HG03066 (cell line): ENCODE data around the gene LMF2.
A peak's percentile ranks its signal among the peaks of the same experiment; 100 is the strongest.
"Not testable (repeated sequence)": the region's sequence is repeated elsewhere in the genome, so short reads cannot be mapped to it uniquely, and the experiment has no call there.

Experiments used
- ATAC-seq: cut with Tn5 transposase; IDR thresholded peaks from one replicate; pipeline ENCODE4 v1.9.1; 2021; ENCODE audit warnings: low read depth; ENCODE audit not compliant: unreplicated experiment

Gene LMF2

DNA sequence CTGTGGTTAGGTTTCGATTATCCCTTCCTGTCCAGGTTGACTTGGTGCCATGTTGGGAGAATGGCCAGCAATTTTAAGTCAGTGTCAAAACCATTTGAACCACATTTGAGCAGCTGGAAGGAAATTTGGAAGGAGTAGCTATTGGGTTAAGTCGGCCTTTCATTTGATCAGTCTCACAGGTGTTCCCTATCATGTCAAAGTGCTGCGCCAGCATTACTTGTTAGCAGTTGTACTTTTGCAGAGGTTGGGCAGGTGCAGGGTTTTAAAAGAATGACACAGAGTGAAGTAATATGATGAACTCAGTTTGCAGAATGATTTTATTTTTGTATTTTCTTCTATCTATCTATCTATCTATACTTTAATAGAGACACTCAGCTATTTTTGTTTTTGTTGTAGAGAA, 28.7 kb upstream of the LMF2 start:
- no peak for ATAC-seq

DNA sequence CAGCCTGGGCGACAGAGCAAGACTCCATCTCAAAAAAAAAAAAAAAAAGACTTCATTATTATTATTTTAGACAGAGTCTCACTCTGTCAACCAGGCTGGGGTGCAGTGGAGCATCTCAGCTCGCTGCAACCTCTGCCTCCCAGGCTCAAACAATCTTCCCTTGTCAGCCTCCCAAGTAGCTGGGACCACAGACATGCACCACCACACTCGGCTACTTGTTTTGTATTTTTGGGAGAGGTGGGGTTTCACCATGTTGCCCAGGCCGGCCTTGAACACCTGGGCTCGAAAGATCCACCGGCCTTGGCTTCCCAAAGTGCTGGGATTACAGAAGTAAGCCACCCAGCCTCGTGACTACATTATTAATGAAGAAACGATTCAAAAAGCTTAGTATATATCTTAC, 27.6 kb upstream of the LMF2 start:
- ATAC-seq: no peak

DNA sequence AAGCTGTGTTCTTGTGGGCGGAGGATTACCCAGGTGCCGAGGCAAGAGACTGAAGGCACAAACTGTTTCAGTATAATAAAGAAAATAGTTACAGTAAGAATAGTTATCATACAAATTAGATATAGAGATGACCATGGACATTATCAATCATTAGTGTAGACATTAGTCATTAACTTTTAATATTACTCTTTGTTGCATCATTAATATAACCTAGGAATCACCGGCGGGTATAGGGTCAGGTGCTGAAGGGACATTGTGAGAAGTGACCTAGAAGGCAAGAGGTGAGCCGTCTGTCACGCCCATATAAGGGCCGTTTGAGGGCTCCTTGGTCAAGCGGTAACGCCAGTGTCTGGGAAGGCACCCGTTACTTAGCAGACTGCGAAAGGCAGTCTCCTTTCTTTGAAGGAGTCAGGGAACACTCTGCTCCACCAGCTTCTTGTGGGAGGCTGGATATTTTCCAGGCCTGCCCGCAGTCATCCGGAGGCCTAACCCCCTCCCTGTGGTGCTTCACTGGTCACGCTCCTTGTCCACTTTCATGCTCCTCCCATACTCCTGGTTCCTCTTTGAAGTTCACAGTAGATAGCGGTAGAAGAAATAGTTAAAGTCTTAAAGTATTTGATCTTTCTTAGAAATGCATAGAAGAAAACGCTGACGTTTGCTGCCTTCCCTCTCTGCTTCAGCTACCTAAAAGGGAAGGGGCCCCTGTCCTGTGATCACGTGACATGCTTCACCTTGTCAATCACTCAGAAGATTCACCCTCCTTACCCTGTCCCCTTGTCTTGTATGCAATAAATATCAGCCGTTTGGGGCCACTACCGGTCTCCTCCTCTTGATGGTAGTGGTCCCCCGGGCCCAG, 26.6 kb upstream of the LMF2 start:
- ATAC-seq: not testable (repeated sequence)

DNA sequence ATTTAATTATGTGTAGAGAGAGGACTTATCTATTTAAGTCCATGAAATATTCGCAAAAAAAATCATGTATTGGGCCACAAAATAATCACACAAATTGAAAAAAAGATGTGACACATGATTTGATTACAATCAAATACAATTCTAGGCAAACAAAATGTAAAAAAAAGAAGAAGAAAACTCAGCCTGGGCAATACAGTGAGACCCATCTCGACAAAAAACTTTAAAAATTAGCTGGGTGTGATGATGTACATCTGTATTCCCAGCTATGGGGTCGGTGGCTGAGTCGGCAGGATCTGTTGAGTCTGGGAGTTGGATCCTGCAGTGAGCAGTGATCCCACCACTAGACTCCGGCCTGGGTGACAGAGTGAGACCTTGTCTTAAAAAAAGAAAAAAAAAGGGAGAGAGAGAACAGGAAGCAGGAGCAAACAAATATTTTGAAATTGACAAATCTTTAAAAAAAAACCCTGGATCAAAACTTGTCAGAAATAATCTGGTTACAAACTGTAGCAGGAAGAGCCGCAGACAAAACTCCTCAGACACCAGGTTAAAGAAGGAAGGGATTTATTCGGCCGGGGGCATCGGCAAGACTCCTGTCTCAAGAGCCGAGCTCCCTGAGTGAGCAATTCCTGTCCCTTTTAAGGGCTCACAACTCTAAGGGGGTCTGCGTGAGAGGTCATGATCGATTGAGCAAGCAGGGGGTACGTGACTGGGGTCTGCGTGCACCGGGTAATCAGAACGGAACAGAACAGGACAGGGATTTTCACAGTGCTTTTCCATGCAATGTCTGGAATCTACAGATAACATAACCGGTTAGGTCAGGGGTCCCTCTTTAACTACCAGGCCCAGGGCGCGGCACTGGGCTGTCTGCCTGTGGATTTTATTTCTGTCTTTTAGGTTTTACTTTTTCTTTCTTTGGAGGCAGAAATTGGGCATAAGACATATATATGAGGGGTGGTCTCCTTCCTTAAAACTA, 25.6 kb upstream of the LMF2 start:
- ATAC-seq: no peak

DNA sequence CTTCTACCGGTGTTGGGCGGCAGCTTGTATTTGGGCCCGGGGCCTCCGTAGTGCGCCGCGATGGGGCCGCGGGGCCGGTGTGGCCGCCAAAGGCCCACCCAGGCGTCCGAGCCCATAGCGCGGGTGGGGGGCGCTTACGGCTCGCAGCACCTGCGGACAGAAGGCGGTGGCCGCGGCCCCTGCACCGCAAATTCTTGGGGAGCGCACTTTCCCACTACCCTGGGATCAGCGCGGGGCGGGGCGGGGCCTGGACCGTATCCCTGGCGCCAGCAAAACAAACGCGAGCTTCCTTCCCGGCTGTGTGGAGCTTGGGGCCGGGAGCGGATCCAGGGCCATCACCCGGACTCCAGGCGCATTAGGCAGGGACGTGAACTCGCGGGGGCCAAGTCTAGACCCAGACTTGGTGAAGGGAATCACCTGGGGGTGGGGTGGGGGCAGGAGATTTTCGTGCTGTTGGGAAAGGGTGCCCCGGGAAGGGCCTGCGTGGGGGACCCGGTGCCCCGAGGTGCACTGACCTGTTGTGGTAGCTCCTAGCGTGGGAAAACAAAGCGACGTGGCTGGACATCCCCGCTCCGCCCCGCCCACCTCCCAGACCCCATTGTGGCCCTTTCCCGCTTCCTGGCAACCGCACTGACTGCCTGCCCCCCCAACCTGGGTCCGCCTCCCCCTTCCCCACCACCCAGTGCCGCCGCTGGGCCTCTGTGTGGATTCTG, 24.6 kb upstream of the LMF2 start:
- ATAC-seq: no peak

DNA sequence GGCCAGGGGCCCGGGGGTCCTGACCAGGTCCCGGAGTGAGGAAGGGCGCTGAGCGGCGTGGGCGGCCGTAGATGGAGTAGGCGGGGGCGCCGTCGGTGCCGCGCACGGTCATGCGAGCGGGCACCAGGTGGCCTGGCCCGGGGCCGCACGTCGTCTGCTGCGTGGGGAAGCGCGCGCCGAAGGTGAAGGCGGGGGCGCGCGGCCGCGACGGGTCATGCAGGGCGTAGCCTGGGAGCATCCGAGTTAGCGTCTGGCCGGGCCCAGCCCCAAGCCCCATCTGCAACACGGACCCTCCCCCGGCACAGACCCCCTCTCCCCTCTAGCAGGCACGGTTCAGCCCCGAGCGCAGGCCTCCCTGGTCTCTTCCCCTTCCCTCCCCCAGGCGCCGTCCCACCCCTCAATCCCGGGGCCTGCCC, 24.1 kb upstream of the LMF2 start:
- ATAC-seq: no peak

DNA sequence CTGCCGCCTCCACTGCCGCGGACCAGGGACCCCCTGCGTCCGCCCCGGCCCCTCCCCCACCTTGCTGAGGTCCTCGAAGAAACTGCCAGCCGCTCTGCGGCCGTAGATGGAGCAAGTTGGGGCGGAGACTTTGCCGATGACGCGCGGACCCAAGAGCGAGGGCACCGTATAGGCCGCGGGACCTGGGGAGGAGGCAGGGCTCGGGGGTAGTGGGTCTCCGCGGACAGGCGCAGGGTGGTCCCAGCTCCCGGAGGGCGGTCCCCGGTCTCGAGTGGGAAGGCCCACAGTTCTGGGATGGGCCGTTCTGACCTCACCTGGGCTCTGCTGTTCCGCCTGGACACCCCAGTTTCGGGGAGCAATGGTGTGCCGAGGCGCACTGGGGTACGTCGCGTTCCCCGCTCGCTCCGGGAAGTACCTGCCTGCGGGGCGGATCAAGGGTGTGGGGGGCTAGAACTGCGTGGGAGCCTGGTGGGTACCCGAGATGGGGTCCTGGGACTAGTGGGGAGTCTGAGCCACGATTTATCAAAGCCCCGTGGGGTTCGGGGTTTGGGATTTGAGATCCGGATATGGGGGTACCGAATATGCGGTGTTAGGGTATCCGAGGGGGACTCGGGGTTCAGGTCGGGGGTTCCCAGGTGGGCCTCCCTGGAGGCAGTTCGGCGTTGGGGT, 23.5 kb upstream of the LMF2 start:
- ATAC-seq: no peak

DNA sequence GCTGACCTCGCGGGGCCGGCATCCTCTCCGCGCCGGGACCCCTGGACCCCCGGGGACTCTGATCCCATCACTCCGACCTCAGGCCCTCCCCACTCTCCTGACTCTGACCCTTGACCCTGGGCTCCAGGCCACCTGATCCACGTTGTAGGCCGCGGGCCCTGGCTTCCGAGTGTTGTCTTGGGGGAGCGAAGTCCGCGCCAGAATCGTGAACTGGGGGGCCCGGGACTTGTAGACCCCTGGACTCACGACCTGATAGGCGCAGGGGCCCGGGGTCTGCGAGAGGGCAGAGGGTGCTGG, 23.0 kb upstream of the LMF2 start:
- no peak for ATAC-seq

DNA sequence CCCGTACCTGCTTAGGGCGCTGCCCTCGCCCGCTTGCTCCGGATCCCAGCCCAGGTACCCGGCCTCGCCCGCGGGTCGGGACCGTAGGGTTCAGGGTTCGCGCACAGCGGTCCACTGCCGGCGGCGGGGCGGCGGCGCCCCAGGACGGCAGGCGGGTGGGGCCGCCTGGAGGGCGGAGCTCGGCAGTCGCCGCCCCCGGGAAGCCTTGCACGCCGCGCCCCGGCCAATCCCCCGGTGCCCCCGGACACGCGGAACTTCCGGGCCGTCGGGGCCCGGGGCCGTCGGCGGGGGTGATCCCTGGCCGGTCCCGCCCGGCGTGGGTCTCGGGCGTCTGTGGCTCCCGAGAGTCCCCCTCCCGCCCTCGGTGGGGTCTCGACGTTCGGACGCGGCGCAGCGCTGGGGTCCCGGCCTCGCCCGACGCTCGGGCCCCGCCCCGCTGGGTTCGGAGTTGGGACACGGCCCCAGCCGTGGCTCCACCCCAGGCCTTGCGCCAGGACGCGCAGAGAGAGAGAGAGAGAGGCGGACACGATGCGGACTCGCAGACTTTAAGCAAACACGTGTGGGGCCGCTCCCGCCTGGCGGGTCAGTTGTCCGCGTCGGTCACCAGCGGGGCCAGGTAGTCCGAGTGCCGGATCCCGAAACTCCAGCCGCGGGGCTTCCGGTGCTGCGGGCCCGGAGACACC, 22.5 kb upstream of the LMF2 start, which contains the start of gene TYMP:
TYMP (minus strand) TSS at position 116 of the 683 bp plus-strand sequence. CDS start 303 bp downstream, outside the sequence.
- no peak for ATAC-seq

DNA sequence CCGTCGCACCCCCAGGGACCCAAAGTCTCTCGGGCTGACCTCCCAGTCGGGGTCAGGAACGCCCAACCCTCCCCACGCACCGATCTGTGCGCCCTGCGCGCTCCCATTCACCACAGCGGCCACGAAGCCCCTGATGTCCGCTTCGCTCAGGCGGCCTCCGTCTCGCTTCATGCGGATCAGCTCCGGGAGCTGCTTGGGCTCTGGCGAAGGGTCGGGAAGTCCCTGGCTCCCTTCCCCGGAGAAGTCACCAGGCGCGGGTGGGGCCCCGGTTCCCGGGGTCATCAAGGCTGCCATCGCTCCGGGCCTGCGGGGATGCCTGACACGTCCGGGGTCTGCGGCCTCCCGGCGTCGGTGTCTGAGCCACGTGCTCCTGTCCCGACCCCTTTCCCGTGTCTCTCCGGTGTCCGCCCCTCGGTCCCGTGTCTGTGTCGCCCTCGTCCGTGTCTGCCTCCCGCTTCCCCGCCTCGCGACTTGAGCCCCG, 22.0 kb upstream of the LMF2 start:
- no peak for ATAC-seq

DNA sequence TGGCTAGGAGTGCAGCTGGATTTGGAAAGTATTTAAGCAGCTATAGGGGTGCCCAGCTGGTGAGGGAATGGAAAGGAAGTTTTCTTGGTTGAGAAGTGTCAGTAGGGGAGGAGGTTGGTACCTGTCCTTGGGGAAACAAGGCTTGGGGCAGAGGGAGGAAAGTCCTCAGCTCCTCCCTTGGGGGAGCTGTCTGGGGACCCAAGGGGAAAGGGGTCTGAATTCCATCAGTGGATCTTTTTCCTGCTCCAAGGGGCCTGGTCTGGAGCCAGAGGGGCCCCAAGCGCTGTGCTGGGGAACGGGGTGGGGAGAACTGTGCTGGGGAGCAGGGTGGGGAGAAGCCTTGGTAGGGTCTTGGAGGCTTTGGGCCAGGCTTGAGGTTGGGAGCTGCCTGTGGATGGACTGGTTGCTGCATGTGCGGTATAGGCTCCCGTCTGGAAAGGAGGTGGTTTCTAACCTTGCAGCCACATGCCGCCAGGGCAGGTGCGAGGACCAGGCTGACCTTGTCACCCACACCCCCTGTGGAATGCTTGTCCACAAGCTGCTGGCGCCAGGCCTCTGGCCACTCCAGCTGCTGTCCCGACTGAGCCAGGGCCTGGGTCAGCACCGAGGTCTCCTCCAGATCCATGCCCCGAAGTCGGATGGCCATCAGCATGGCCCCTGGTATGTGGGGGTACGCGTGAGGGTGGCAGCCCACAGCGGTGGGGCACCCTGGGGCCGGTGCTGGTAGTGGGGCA, 21.3 kb upstream of the LMF2 start:
- no peak for ATAC-seq

DNA sequence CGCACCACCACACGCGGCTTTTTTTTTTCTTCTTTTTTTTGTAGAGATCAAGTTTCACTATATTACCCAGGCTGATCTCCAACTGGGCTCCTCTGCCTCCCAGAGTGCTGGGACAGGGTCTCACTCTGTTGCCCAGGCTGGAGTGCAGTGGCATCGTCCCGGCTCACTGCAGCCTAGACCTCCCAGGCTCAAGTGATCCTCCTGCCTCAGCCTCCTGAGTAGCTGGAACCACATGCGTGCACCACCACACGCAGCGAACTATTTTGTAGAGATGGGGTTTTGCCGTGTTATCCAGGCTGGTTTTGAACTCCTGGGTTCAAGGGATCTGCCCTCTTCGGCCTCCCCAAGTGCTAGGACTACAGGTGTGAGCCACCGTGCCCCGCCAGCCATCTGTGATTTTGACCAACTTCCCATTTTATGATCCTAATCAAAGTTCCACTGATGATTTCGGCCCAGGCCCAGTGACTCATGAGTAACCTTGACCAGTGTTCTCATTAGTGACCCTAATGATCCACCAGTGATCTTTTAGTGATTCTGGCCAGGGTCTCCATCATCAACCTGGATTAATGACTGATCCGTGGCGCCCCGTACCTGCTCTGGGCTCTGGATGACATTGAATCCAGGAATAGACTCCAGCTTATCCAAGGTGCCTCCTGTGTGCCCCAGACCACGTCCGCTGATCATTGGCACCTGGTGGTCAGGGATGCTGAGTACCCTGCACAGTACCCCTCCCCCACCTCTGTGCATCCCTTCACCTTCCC, 20.6 kb upstream of the LMF2 start:
- ATAC-seq: no peak

DNA sequence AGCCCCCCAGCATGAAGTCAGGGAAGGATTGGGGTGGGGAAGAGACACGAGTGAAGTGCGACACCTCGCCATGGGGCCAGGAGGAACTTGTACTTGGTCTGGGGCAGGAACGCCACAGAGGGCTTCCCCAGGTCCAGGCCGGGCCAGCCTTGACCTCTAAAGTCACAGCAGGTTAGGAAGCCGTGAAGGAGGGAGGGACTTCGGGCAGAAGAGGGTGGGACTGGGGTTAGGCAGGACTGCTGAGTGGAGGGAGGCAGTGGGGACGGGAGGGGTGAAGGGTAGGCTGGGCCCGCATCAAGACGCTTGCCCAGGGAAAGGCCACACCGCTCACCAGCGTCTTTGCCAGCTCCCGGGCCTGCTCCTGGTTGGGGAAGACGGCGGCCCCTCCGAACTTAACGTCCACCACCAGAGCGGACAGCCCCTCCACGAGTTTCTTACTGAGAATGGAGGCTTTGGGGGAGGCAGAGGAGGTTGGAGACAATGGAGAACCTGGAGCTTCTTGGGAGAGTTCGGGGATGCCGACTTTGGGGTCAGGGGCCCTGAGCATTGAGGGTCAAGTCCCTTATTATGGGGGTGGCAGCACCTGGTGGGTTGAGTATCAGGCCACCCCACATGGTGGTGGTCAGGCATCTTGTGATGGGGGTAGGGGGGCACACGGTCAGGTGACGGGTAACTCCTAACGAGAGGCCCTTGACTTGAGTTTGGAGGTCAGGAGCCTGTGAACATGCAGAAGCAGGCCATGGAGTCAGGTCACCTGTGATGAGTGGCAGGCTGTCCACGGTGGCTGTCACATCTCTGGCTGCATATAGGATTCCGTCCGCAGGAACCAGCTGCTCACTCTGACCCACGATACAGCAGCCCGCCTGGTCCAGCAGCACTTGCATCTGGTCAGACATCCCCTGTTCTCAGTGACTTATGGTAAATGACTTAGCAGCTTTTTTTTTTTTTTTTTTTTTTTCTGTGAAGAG, 19.6 kb upstream of the LMF2 start:
- no peak for ATAC-seq

DNA sequence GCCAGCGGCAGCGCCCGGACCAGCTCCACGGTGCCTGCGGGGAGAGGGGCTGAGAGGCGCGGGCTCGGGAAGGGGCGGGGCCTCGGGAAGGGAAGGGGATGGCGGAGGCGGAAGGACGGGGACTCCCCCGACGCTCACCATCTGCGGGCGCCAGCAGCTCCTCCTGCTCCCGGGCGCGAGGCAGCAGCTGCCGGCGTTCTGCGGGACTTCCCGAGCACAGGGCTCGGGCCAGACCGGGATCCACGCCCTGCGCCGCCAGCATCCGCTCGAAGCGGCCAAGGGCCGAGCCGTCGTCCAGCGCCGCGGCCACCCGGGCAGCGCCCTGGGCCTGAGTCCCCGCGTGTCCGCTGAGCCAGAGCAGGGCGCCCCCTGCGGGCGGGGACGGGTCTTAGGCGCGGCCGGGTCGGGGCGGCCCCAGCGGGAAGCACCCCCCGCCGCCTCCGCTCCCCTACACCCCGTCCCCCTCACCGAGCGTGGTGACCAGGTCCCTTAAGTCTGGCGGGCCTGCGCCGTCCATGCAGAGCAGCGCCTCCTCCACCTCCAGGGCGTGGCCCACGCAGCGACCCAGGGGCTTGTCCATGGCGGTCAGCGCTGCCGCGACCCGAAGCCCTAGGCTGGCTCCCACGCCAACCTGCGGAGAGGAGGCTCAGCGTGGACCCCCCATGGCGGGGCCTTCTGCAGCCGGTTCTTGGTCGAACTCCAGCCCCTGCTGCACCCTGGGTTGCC, 18.8 kb upstream of the LMF2 start:
- peak; percentile 26 for ATAC-seq

DNA sequence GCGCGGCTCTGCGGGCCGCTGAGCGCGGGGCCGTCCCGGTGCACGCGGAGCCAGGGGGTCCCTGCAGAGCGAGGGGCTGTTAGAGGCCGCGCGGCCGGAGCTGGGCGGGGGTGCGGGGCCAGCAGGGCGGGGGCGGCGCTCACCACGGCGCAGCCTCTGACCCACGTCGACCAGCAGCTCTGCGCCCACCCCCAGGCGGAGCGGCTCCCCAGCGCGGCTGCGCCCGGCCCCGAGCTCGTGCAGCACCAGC, 18.3 kb upstream of the LMF2 start:
- peak; percentile 4 for ATAC-seq

DNA sequence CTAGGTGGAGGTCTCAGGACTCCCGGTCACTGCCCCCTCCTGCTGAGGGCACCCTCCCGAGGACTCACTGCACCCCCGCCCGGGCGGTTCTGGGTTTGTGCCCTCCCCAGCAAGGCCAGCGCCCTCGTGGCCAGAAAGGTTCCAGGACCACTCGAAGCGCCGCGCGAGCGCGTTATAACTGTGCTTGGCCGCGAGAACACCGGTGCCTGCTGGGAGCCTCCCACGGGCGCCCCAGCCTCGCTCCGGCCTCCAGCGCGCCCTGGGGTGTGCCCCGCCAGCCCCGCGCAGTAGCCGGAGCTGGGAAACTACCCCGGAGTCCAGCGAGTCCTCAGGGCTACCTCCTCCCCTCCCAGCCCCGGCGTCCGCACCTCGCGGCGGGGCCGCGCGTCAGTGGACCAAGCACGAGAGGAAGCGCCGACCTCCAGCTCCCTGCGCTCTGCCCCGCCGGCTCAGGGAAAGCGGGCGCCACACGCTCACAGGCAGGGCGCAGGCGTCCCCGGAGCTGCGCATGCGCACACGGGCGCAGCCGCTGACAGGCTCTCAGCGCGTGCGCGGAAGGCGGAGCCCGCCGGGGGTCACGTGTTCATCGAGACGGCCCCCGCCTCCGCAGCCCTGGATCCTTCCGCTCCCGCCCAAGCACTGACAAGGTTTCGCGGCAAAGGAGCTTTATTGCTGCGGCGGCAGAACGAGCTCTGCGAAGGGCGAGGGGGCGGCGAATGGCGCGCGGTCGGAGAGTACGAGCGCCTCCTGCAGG, 17.8 kb upstream of the LMF2 start, which contains the start of gene SCO2:
SCO2 (minus strand) TSS at position 495 of the 754 bp plus-strand sequence. CDS start 1,187 bp downstream, outside the sequence.
- peak; percentile 36 for ATAC-seq
